HG02642 (cell line): ENCODE results near the gene CENPB.
A peak's percentile ranks its signal among the peaks of the same experiment; 100 is the strongest.

Experiments used
- ATAC-seq: cut with Tn5 transposase; IDR thresholded peaks from one replicate; pipeline ENCODE4 v1.9.1; 2021; ENCODE audit warnings: mild to moderate bottlenecking; ENCODE audit not compliant: unreplicated experiment, poor library complexity

The CENPB gene

GRCh38 chr20:3768342-3769130, 18.0 kb downstream of the CENPB start:
- peak; percentile 35 for ATAC-seq

DNA sequence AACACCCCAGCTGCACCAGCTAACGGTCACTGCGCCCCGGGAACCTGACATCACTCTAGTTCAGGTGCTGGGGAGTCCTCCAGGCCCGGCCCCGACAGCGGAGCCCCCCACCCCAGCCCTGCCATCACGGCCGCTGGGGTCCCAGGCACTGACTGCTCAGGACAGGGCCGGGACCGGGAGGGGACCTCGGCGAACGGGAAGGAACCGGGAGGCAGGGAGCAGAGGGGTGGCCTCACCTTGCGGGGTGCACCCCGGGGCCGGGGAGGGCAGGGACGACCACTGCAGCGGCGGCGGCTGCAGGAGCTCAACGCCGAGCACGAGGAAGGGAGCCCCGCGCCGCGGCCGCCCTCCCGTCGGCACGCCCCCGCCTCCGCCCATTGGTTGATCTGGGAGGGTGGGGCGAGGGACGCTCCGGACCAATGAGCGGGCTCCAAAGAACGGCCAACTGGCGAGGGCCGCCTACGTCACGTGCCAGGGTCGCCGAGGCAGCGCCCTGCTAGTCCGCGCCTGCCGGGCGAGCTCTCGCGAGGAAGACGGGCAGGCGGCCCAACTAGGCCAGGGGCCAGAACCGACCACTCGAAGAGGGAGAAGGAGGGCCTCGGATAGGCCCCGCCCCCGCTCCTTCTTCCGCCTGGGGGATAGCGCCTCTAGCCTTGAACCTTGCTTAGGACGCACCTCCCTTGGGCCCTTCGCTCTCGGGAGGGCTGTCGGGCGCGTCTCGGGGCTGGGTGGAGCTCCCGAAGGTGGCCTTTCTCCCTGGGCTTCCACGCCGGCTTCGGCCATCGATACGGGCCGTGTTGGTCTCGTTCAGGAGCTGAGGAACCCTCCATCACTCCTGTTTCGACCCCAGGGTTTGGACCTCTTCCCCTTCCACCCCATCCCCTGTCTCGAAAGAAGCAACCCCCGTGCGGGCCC, 18.9 kb downstream of the CENPB start, which contains the start of gene ADISSP:
ADISSP (minus strand) TSS at position 327 of the 915 bp plus-strand sequence. CDS start 7,653 bp downstream, outside the sequence.
- peak; percentile 93 for ATAC-seq

- no peak for ATAC-seq
Measured at GRCh38 chr20:3767110-3767426, 19.5 kb downstream of the CENPB start.

- ATAC-seq, result no peak
Measured at GRCh38 chr20:3766422-3767109, 20.0 kb downstream of the CENPB start.

GRCh38 chr20:3765171-3765882, 21.2 kb downstream of the CENPB start:
- ATAC-seq, result no peak

- no peak for ATAC-seq
Measured at GRCh38 chr20:3764659-3765058, 21.9 kb downstream of the CENPB start.

GRCh38 chr20:3763671-3764601, 22.6 kb downstream of the CENPB start:
- ATAC-seq, result no peak

GRCh38 chr20:3760655-3761348, 25.7 kb downstream of the CENPB start:
- ATAC-seq, result no peak

DNA sequence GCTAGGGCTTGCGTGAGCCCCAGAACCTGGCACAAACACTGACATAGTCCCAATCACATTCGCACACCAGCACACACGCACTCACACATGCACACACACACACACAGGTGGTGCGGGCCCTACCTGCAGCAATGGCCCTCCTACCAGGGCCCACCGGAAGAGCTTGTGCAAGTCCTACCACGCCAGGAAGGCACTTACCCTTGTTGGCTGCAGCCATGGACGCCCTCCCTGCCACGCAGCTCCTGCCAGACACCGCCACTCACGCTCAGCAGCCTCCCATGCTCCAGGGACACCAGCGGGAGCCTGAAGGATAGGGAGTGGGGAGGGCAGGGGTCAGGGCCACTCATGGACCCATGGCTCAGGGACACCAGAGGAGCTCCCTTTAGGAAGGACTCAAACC, 26.7 kb downstream of the CENPB start:
- ATAC-seq, result no peak

DNA sequence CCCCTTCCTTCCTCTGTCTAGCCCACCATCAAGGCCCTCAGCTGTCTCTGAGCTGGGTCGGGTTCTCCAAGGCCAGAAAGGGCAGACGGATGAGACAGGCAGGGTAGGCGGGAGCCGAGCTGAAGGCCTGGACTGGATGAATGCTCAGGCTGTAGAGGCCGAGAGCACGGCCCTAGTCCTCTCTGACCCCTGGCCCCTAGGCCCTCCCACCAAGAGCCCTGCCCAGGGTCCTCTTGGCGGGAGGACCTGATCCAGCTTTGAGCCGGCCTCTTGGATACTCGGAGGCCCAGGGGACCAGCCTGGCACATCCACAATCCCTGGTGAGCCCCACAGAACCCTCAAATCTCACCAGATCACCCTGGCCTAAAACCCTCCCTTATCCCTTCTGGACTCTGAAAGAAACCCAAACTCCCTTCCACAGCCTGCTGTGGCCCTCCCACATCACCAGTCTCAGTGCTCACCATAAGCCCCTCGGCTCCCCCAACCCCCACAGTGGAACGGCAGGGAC, 27.2 kb downstream of the CENPB start:
- no peak for ATAC-seq

DNA sequence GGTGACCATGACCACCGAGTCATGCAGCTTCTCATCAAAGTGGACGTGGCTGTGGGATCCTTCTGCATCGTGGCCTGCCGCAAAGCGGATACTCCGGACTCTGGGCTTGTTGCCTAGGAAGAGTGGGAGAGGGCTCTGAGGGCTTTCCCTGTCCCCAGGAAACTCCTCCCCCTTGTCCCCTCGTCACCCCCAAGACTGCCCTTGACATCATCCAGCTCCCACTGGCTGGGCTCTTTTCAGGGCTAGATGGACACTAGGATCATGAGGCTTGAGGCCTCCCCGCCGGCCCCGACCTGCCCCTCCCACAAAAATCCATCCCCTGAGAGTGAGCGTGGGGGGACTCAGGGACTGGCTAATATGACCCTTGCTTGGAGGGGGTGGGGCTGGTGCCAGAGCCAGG, 28.0 kb downstream of the CENPB start:
- no peak for ATAC-seq

GRCh38 chr20:3757268-3757667, 29.3 kb downstream of the CENPB start:
- no peak for ATAC-seq

- ATAC-seq, result no peak
Measured at GRCh38 chr20:3755814-3756480, 30.6 kb downstream of the CENPB start.

- no peak for ATAC-seq
Measured at GRCh38 chr20:3755269-3755668, 31.3 kb downstream of the CENPB start.

- no peak for ATAC-seq
Measured at GRCh38 chr20:3754276-3754630, 32.3 kb downstream of the CENPB start.

DNA sequence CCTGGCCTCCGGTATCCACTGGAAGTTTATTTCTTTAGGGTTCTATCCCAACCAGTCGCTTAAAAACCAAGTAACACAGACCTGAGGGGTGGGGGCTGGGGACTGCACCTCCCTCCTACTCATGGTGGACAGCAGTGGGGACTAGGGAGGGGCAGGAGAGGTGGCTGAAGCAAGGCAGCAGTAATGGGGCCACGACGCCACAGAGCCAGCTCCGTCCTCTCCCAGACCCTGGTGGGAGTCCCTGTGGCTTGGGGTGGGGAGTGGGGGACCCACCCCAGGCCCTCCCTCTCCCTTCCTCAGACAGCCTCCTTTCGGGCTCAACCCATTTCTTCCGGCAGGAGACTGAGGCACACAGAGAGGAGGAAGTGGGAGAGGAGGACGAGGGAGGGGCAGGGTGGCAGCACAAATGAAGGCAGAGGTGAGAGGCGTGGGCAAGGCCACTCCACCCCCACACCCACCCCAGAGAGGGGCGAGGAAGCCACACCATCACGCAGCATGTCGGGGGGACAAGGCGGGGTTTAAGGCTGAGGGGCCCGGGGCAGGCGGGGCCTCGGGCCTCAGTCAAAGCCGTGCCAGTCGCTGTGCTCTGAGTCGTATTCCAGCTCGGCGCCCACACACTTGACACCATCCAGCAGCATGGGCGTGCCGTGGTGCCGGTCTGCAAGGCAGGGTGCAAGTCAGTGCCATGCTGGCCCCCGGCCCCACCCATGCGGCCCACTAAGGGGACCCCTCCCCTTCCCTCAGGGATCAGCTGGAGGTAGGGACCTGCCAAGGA, 32.9 kb downstream of the CENPB start:
- no peak for ATAC-seq

DNA sequence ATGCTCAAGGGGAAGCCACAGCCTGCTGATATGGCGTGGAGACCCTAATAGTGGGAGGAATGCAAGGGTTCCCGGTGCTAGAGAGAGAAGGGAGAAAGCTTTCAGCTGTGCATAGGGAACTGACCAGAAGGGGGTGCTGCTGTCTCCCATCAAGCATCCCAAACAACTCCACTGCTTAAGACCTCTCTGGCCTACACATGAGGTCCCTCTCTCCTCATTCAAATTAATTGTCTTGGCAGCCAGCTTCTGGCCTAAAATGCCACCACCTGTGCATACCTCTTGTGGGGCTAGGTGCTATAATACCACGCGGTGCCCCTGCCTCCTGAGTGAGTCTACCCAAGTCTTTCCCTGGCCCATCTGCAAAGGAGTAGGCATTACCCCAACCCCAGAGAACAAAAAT, 33.4 kb downstream of the CENPB start:
- ATAC-seq, result no peak
